NCI-H446 (cell line): ENCODE measurements around the gene KRTAP10-1.
"Not testable (repeated sequence)": the region's sequence is repeated elsewhere in the genome, so short reads cannot be mapped to it uniquely, and the experiment has no call there.

Experiments used
- DNase-seq, 2 experiments: peaks; one replicate each; lab custom pipeline; 2025; lab: John Stamatoyannopoulos, UW

Gene KRTAP10-1

GRCh38 chr21:44503006-44503889, 36.7 kb downstream of the KRTAP10-1 start:
- DNase-seq = not testable (repeated sequence)

GRCh38 chr21:44502171-44502958, 37.6 kb downstream of the KRTAP10-1 start:
- no peak for DNase-seq

DNA sequence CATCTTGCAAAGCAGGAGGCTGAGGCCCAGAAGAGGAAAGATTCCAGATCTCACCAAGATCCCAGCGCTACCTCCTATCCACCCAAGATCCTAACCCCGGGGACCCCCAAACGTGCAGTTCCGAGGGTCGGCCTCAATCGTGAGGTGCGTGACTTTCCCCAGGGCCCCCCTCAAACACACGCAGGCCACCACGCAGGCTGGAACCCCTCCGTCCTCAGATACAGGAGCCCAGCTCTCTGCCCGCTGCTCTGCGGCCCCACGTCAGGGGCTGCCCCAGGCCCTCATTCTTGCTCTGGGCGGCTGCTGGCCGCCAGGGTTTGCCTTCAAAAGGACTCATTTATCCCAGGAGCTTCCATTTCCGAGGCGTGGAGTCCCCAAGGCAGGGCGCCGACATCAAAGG, 39.9 kb downstream of the KRTAP10-1 start:
- DNase-seq = no peak

GRCh38 chr21:44499631-44500030, 40.4 kb downstream of the KRTAP10-1 start:
- DNase-seq = no peak

GRCh38 chr21:44499211-44499560, 40.8 kb downstream of the KRTAP10-1 start:
- no peak for DNase-seq

DNA sequence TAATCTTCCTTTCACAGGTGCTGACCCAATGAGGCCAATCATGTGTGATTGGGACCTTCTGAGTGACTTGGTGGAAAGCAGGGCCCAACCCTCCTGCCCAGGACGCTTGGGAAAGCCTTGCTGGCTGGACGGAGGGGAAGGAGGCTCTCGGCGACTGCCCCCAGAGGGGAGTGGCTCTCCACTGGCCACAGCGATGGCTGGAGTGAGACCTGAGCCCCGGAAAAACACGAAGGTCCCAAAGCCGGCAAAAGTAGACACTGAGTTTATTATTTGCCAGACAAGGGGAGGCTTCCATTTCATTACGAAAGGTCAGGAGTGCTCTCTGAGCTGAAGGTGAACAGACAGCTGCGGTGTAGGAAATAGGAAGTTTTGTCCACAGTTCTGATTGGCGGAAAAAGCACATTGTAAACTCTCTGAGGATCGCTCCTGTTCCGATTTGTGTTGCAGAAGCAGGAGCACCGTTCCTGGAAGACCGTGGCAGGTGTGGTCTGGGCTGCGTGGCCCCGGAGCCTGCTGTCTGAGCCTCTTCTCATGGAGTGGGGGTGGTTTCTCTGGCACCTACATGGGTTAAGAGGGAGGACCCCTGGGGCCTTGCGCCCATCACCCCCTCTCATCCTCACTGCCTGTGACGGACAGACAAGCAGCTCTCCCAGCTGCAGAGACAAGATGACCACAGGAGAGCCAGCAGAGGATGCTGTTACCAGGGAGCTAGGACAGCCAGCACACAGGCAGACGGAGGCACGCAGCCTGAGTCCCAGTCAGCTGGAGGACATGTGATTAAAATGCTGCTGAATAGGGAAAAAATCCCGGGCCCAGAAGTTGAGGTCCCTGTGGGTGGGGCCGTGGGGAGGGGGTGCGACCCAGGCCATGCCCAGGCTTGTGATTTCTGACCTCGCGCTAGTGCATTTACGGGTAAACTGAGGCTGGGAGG, 41.5 kb downstream of the KRTAP10-1 start:
- DNase-seq = no peak

DNA sequence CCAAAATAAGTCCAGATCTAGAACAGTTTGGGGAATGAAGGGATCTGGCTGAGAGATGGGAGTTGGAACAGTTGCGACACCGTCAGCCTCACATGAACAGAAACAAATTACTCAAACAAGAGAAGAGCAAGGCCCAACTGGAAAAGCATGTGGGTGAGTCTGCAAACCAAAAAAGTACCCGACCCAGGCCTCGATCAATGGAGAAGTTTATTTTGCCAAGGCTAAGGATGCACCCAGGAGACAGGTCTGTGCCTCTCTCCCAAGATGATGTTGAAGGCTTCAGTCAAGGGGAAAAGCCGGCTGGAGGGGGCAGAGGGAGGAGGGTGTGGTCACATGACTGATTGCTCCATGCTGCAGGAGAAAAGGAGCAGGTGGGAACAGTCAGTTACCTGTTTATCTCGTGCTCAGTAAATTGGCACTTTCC, 42.3 kb downstream of the KRTAP10-1 start:
- DNase-seq = no peak

DNA sequence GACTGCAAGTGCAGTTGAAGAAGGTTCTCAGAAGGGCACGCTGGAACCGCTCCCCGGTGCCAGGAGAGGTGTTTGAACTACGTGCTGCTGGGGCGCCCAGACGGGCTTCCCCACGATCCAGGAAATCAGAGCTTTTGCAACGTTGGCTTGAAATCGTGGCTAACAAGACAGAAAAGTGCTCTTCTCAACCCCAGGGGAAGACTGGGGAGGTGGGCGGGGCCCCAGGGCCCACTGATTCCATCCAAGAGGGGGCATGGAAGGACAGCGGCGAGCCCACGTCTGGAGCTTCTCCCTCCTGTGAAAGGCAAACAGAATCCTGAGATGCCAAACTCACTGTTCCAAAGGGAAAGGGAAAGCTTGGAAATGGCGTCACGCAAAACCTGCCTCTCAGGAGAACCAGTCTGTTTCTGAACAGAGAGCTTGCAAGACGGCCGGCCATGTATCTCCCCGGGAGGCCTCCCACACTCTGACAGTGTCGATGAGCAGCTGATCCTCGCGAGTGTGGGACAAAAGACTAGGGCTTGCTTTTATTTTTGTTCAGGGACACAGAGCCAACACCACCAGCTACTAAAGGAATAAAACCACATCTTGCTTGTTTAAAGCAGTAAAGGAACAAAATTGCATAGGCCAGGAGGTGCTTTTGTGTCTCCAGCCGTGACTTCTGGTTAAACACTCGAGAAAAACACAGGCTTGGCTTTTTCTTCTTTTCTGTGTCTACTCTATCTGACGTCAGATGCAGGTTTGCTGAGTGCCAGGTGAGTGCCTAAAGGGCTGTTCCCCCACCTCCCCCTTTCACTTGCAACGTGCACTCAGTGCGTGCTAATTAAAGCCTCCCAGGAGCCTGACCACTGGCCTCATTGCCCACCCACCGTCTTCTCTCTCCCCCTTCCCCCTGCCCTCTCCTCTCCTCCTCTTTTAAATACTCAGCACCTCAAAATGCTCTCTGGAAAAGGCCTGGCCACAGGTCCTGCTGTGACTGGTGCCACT, 43.1 kb downstream of the KRTAP10-1 start:
- no peak for DNase-seq

- no peak for DNase-seq
Observed at GRCh38 chr21:44495611-44496563, 44.1 kb downstream of the KRTAP10-1 start.

- no peak for DNase-seq
Observed at GRCh38 chr21:44494956-44495355, 45.0 kb downstream of the KRTAP10-1 start.

DNA sequence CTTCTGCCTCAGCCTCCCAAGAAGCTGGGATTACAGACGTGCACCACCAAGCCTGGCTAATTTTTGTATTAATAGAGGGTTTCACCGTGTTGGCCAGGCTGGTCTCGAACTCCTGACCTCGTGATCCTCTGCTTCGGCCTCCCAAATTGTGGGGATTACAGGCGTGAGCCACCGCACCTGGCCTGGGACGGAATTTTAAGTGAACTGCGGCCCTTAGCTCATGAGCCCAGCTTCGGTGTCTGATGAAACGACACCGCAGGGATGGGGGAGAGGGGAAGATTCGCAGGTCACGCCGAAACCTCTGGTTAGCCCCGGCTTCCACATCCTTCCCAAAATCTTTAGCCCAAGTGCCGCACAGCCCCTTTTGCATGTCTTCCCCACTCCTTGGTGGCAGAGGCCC, 45.6 kb downstream of the KRTAP10-1 start:
- no peak for DNase-seq

DNA sequence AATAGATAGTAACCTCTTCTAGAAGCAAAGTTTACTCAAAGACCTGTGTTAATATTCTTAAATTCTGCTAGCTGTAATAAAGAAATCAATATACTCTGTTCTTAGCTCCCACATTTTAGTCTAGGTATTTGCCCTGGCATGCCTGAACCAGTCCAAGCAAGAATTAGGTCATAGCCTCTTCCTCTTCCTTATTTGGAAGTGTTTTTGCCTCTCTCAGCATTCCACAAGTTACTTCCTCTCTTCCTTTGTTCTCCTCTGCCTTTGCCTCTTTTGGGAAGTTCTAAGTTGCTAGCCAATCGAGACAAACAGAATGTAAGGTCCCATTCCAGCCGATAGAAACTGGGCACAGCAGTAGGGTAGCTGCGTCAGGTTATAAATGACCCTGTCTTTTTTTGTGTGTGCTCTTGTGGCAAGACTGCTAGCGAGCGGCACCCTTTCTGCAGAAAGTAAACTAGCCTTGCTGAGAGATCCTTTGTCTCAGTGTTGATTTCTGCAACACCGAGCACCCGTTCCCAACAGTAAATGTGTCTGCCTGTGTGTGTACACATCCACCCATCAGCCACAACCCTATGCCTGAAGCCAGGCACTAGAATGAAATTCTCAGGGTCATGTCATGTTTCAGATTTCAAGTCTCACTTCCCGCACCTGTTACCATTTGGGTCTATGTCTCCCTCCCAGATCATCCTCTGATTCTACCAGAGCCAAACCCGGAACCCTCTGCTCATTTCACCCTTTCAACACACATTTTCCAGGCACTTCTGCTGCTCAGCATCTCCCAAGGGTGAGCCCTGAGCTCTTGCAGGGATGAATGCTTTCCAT, 47.2 kb downstream of the KRTAP10-1 start:
- DNase-seq = no peak

GRCh38 chr21:44490816-44491215, 49.2 kb downstream of the KRTAP10-1 start:
- no peak for DNase-seq

- no peak for DNase-seq
Observed at GRCh38 chr21:44490405-44490804, 49.6 kb downstream of the KRTAP10-1 start.

DNA sequence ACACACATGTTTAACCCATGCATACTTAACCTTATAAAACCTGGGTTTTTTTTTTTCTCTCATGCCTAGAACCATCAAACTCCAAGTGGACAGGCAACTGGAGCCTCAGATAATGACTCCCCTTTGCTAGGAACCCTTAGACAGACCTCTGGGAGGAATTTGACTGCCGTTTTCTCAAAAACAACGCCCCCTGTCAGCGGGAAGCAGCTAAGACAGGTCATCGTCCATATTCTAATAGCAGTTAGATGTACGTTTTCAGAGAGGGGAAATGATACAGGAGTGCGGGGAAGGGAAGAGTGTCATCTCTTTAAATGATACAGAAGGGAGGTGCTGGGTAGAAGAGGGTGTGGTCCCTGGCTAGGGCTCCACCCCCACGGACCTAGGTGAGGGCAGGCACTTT, 50.0 kb downstream of the KRTAP10-1 start:
- DNase-seq = no peak
